Measurements from ENCODE around the gene CREB5. TPM values are rescaled to one million over a fixed set of nuclear protein-coding genes. Genes with fewer than 3 reads are reported as not detected.

The CREB5 gene
- total RNA-seq, 3 donors from 2014 or later, result 17.3 to 19.7 (median 18.0) TPM

DNA sequence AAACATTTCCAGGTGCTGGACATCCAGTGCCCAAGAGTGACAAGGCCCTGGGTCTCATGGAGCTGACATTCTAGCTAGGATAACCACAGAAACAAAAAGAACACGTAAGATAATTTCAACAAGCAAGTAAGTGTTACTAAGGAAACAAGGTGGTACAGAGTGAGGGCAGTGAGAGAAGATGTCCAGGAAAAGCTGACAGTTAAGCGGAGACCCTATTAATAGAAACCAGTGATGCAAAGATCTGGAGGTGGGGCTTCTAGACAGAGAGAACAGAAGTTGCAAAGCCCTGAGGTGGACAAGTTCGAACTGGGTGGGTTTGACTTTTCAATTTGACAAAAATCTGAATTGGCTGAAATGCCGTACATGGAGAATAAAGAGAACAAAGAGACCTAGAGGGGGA, 449.5 kb downstream of the CREB5 start:
- no peaks in the 10 kb centered on the region for H3K36me3 ChIP-seq
- H3K9me3 ChIP-seq, result no peaks in the 10 kb centered on the region
- no peak overlapping the region for H3K4me3 ChIP-seq
- H3K4me1 ChIP-seq, result no peaks in the 10 kb centered on the region
- no peak for DNase-seq (ENCODE audit: low spot score in 2 of 2)
- TF ChIP-seq, protein P1, sequence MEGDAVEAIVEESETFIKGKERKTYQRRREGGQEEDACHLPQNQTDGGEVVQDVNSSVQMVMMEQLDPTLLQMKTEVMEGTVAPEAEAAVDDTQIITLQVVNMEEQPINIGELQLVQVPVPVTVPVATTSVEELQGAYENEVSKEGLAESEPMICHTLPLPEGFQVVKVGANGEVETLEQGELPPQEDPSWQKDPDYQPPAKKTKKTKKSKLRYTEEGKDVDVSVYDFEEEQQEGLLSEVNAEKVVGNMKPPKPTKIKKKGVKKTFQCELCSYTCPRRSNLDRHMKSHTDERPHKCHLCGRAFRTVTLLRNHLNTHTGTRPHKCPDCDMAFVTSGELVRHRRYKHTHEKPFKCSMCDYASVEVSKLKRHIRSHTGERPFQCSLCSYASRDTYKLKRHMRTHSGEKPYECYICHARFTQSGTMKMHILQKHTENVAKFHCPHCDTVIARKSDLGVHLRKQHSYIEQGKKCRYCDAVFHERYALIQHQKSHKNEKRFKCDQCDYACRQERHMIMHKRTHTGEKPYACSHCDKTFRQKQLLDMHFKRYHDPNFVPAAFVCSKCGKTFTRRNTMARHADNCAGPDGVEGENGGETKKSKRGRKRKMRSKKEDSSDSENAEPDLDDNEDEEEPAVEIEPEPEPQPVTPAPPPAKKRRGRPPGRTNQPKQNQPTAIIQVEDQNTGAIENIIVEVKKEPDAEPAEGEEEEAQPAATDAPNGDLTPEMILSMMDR (IDR thresholded peaks at IDR 0.05), result no peak
- TF ChIP-seq POLR2A (IDR thresholded peaks at IDR 0.05) (no peak), POLR2AphosphoS5 (IDR thresholded peaks at IDR 0.05) (no peak)
- H3K27me3 ChIP-seq, result no peaks in the 10 kb centered on the region
- intact Hi-C loops (cut with DNase I; ENCODE audit: low total_unique reads), result no loop called here
- no peak overlapping the region for H3K27ac ChIP-seq

DNA sequence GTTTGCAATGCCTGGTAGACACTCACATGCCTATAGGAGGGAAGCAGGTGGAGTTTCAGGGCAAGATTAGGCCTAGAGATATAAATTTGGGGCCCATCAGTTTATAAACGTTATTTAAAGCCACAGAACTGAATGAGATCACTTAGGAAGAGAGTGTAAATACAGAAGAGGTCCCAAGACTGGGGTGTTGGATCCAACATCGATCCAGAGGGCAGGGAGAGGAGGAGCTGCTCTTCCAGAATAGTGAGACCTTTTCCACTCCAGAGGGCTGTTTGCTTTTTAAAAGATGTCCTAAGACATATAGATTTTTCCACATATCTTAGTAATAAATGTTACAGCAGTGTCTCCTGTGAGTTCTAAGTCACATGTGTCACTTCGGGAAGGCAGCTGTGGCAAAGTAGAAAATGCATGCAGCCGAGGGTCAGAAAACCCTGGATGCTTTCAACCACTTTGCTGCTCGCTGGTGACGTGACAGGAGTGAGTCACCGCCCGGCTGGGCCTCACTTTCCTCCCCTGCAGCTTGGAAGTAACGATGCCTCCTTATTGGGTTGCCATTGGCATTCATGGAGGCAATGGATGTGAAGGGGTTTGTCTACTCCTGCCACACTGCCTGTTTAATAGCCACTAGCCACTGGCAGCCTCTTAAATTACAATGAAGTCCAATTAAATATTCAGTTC, 450.4 kb downstream of the CREB5 start:
- DNase-seq (ENCODE audit: low spot score in 2 of 2), result no peak
- no peaks in the 10 kb centered on the region for H3K36me3 ChIP-seq
- H3K4me3 ChIP-seq, result no peak overlapping the region
- H3K27me3 ChIP-seq, result no peaks in the 10 kb centered on the region
- H3K4me1 ChIP-seq, result no peaks in the 10 kb centered on the region
- H3K27ac ChIP-seq, result no peak overlapping the region
- TF ChIP-seq POLR2A (IDR thresholded peaks at IDR 0.05), result no peak
- no peak for TF ChIP-seq POLR2AphosphoS5 (IDR thresholded peaks at IDR 0.05)
- intact Hi-C loops (cut with DNase I; ENCODE audit: low total_unique reads), result no loop called here
- H3K9me3 ChIP-seq, result no peaks in the 10 kb centered on the region

DNA sequence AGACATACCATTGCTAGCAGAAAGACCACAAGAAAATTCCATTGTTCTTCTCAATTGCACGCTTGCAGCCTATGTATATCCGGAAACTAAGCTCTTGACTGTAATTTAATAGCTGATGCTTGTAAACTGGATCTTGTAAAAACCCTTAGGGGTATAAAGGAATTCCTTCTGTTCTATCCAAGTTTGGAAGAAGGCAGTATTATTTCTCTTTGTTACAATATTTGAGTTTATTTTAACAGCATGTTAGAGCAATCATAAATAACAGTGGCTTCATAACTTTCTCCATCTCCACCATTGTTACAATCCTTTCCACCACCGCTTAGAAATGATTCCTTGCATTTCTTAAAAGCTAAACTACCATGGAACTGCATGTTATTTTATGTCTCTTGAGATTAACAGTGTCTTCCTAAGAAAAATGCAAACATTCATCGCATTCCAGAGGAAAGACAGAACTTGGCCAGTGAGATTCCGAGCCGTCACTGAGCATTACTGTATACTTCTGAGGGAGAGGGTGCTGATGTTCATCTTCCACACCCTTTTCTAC, 453.4 kb downstream of the CREB5 start:
- TF ChIP-seq POLR2A (IDR thresholded peaks at IDR 0.05) (no peak), POLR2AphosphoS5 (IDR thresholded peaks at IDR 0.05) (no peak)
- TF ChIP-seq, protein P1 (IDR thresholded peaks at IDR 0.05), result no peak
- Histone ChIP-seq H3K4me3 (no peak overlapping the region), H3K27ac (no peak overlapping the region), H3K27me3 (no peaks in the 10 kb centered on the region), H3K9me3 (no peaks in the 10 kb centered on the region), H3K36me3 (no peaks in the 10 kb centered on the region), H3K4me1 (no peaks in the 10 kb centered on the region)
- intact Hi-C loops (cut with DNase I; ENCODE audit: low total_unique reads), result no loop called here
- DNase-seq (ENCODE audit: low spot score in 2 of 2), result no peak

DNA sequence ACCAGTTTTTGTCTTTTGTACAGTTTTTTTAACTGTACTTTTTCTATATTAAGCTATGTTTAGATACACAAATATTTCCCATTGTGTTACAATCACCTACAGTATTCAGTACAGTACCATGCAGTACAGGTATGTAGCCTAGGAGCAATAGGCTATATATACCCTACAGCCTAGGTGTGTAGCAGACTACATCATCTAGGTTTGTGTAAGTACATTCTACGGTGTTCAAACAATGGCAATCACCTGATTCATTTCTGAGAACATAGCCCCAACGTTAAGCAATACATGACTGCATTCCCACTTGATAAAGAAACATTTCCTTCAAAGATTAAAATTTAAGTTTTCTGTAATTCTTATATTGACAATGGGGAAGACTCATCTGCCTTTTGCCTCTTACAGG, 456.4 kb downstream of the CREB5 start:
- no peaks in the 10 kb centered on the region for H3K4me1 ChIP-seq
- no peaks in the 10 kb centered on the region for H3K36me3 ChIP-seq
- intact Hi-C loops (cut with DNase I; ENCODE audit: low total_unique reads), result no loop called here
- H3K9me3 ChIP-seq, result no peaks in the 10 kb centered on the region
- no peak overlapping the region for H3K4me3 ChIP-seq
- H3K27ac ChIP-seq, result no peak overlapping the region
- no peaks in the 10 kb centered on the region for H3K27me3 ChIP-seq
- DNase-seq (ENCODE audit: low spot score in 2 of 2), result no peak
- TF ChIP-seq POLR2AphosphoS5 (IDR thresholded peaks at IDR 0.05), result no peak
- no peak for TF ChIP-seq POLR2A (IDR thresholded peaks at IDR 0.05)
- TF ChIP-seq, protein P1 (IDR thresholded peaks at IDR 0.05), result no peak

DNA sequence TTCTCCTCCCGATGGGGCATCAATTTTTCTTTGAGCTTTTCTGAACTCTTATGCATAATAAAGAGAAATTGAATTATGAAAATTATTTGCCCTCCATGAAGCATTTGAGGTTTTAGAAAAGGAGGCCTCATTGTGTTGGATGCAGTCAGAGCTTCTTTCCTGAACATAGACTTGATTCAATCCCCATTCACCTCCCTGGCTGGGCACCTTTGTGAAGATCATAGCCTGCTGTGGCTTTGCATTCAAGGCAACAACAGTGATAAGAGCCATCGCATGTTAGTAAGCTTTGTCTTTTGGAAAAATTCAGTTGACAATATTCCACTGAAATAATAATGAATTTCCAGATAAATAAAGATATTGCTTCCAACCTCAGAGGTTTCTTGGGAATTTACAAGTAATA, 458.8 kb downstream of the CREB5 start:
- H3K4me3 ChIP-seq, result no peak overlapping the region
- no peaks in the 10 kb centered on the region for H3K4me1 ChIP-seq
- intact Hi-C loops (cut with DNase I; ENCODE audit: low total_unique reads), result no loop called here
- H3K36me3 ChIP-seq, result no peaks in the 10 kb centered on the region
- no peaks in the 10 kb centered on the region for H3K9me3 ChIP-seq
- no peak overlapping the region for H3K27ac ChIP-seq
- TF ChIP-seq, protein P1 (IDR thresholded peaks at IDR 0.05), result no peak
- TF ChIP-seq POLR2A (IDR thresholded peaks at IDR 0.05) (no peak), POLR2AphosphoS5 (IDR thresholded peaks at IDR 0.05) (no peak)
- no peaks in the 10 kb centered on the region for H3K27me3 ChIP-seq
- DNase-seq (ENCODE audit: low spot score in 2 of 2), result no peak

Data from breast epithelium (tissue), 4 donors.